ENCODE data around the gene TMEM244. TPM values are rescaled to one million over a fixed set of nuclear protein-coding genes. Genes with fewer than 3 reads are reported as not detected.
"Not testable (repeated sequence)": the region's sequence is repeated elsewhere in the genome, so short reads cannot be mapped to it uniquely, and the experiment has no call there.

Gene TMEM244
- total and polyA plus RNA-seq, 2 donors from 2014 or later, result not detected

DNA sequence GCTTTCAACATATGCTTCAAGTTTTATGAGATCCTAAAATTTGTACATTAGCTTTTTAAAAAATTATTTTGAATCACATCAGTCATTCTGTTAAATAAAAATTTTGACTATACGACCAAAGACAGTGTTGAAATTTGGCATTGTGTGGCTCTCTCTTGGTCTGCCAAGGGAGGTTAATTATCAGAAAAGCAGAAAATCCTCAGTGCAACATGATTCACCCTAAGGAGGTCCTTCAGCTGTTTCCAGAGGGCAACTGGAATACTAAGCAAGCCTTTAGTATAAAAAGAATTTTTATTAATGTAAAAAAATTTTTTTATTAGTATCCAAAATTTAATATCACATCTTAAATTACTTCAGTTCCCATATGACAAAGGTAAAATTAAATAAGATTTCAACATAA is 23.1 kb upstream of the TMEM244 start:
- no peaks in the 10 kb centered on the region for H3K27me3 ChIP-seq (ENCODE audit: control insufficient read depth, insufficient read depth, low read length)
- no peak overlapping the region for H3K9ac ChIP-seq (ENCODE audit: low read length in 3 of 3)
- no peaks in the 10 kb centered on the region for H3K9me3 ChIP-seq (ENCODE audit: control insufficient read depth in 2 of 3, insufficient read depth in 1 of 3, low read length in 3 of 3)
- TF ChIP-seq, protein P1, sequence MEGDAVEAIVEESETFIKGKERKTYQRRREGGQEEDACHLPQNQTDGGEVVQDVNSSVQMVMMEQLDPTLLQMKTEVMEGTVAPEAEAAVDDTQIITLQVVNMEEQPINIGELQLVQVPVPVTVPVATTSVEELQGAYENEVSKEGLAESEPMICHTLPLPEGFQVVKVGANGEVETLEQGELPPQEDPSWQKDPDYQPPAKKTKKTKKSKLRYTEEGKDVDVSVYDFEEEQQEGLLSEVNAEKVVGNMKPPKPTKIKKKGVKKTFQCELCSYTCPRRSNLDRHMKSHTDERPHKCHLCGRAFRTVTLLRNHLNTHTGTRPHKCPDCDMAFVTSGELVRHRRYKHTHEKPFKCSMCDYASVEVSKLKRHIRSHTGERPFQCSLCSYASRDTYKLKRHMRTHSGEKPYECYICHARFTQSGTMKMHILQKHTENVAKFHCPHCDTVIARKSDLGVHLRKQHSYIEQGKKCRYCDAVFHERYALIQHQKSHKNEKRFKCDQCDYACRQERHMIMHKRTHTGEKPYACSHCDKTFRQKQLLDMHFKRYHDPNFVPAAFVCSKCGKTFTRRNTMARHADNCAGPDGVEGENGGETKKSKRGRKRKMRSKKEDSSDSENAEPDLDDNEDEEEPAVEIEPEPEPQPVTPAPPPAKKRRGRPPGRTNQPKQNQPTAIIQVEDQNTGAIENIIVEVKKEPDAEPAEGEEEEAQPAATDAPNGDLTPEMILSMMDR (IDR thresholded peaks at IDR 0.05; ENCODE audit: borderline replicate concordance, extremely low read depth, insufficient read depth), result no peak
- no peaks in the 10 kb centered on the region for H3K4me1 ChIP-seq (ENCODE audit: control insufficient read depth in 2 of 3, insufficient read depth in 2 of 3, low read depth in 1 of 3, low read length in 3 of 3)
- H3K27ac ChIP-seq (ENCODE audit: low read depth in 2 of 2, low read length in 2 of 2), result no peak overlapping the region
- FAIRE-seq, result no peak
- no peaks in the 10 kb centered on the region for H3K36me3 ChIP-seq (ENCODE audit: control insufficient read depth in 2 of 3, insufficient read depth in 3 of 3, low read length in 3 of 3)
- H3K4me3 ChIP-seq (ENCODE audit: low read length in 3 of 3), result no peak overlapping the region
- DNase-seq, result no peak
- intact Hi-C loops (cut with DNase I), result no loop called here

DNA sequence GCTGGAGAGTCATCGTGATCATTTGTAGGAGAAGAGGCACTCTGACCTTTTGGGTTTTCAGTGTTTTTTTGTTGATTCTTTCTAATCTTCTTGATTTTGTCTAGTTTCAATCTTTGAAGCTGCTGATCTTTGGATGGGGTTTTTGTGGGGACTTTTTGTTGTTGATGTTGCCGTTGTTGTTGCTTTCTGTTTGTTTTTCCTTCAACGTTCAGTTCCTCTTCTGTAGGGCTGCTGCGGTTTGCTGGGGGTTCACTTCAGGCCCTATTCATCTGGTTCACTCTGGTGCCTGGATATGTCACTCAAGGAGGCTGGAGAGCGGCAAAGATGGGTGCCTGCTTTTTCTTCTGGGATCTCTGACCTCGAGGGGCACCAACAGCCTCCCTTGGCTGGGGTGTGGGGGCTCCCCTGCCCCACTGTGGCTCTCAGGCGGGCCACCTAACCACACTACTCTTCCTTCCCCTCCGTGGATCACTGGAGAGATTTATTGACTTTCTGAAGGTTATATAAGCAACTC is 21.5 kb upstream of the TMEM244 start:
- FAIRE-seq, result no peak
- intact Hi-C loops (cut with DNase I), result no loop called here

DNA sequence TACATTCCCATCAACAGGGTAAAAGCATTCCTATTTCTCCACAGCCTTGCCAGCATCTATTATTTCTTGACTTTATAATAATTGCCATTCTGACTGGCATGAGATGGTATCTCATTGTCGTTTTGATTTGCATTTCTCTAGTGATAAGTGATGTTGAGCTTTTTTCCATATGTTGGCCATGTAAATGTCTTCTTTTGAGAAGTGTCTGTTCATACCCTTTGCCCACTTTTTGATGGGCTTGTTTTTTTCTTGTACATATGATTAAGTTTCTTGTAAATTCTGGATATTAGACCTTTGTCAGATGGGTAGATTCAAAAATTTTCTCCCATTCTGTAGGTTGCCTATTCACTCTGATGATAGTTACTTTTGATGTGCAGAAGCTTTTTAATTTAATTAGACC is 16.8 kb upstream of the TMEM244 start:
- intact Hi-C loops (cut with DNase I); H3K27me3 ChIP-seq (ENCODE audit: control insufficient read depth, insufficient read depth, low read length); H3K4me1 ChIP-seq (ENCODE audit: control insufficient read depth in 2 of 3, insufficient read depth in 2 of 3, low read depth in 1 of 3, low read length in 3 of 3); H3K9me3 ChIP-seq (ENCODE audit: control insufficient read depth in 2 of 3, insufficient read depth in 1 of 3, low read length in 3 of 3); FAIRE-seq; H3K36me3 ChIP-seq (ENCODE audit: control insufficient read depth in 2 of 3, insufficient read depth in 3 of 3, low read length in 3 of 3); H3K4me3 ChIP-seq (ENCODE audit: low read length in 3 of 3); H3K9ac ChIP-seq (ENCODE audit: low read length in 3 of 3); H3K27ac ChIP-seq (ENCODE audit: low read depth in 2 of 2, low read length in 2 of 2); DNase-seq: not testable (repeated sequence)

More for the DNA sequence above, 21.5 kb upstream of the TMEM244 start:
- Histone ChIP-seq H3K27ac (ENCODE audit: low read depth in 2 of 2, low read length in 2 of 2) (no peak overlapping the region), H3K9me3 (ENCODE audit: control insufficient read depth in 2 of 3, insufficient read depth in 1 of 3, low read length in 3 of 3) (no peaks in the 10 kb centered on the region), H3K9ac (ENCODE audit: low read length in 3 of 3) (no peak overlapping the region), H3K36me3 (ENCODE audit: control insufficient read depth in 2 of 3, insufficient read depth in 3 of 3, low read length in 3 of 3) (no peaks in the 10 kb centered on the region), H3K27me3 (ENCODE audit: control insufficient read depth, insufficient read depth, low read length) (no peaks in the 10 kb centered on the region), H3K4me1 (ENCODE audit: control insufficient read depth in 2 of 3, insufficient read depth in 2 of 3, low read depth in 1 of 3, low read length in 3 of 3) (no peaks in the 10 kb centered on the region), H3K4me3 (ENCODE audit: low read length in 3 of 3) (no peak overlapping the region)
- TF ChIP-seq, protein P1 (IDR thresholded peaks at IDR 0.05; ENCODE audit: borderline replicate concordance, extremely low read depth, insufficient read depth), result no peak
- DNase-seq, result no peak

DNA sequence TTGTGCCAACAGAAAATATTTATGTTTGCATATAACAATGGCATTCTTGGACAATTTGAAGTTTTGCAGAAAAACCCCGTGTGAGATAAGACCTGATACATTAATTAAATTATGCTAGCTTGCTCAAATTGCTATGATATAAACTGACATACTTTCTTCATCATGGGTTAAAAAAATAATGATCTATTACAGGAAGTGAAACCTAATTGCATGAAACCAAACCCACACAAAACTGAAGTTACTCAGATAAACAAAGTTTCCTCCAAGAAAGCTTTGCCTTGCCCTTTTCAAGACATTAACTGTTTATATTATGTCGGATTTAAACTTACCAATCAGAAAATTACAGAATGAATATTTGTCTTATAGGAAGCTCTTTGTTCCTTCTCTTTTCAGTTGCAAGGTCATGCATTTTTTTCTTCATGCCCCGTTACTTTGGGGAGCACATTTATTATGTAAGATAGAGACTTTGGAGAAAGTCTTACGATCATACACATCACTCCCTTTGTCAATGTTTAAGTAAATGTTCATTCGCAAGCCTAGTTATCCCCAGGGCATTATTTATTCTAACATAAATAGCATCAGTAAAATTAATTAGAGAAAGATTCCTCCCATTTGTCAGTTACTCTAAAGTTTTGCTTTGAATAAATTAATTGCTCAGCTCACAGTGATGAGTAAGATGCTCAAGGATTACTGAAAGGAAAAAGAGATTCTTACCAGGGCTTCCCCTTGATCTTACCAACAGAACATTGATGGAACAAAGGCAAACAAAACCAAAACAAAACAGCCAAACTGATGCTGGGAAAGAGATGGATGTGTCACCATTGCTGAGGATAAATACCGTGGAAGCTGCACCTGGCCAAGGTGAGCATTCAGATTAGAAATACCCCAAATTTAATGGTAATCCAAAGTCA is 14.8 kb upstream of the TMEM244 start:
- Histone ChIP-seq H3K9me3 (ENCODE audit: control insufficient read depth in 2 of 3, insufficient read depth in 1 of 3, low read length in 3 of 3) (no peaks in the 10 kb centered on the region), H3K4me1 (ENCODE audit: control insufficient read depth in 2 of 3, insufficient read depth in 2 of 3, low read depth in 1 of 3, low read length in 3 of 3) (no peaks in the 10 kb centered on the region), H3K36me3 (ENCODE audit: control insufficient read depth in 2 of 3, insufficient read depth in 3 of 3, low read length in 3 of 3) (no peaks in the 10 kb centered on the region), H3K27me3 (ENCODE audit: control insufficient read depth, insufficient read depth, low read length) (no peaks in the 10 kb centered on the region), H3K4me3 (ENCODE audit: low read length in 3 of 3) (no peak overlapping the region), H3K9ac (ENCODE audit: low read length in 3 of 3) (no peak overlapping the region), H3K27ac (ENCODE audit: low read depth in 2 of 2, low read length in 2 of 2) (no peak overlapping the region)
- FAIRE-seq, result no peak
- TF ChIP-seq, protein P1 (IDR thresholded peaks at IDR 0.05; ENCODE audit: borderline replicate concordance, extremely low read depth, insufficient read depth), result no peak
- intact Hi-C loops (cut with DNase I), result no loop called here
- DNase-seq, result no peak

Measured in kidney (tissue), 14 donors.